A204.1 (cell line): Measurements from ENCODE around the gene SNX7.

Source experiments
- FAIRE-seq: peaks from 2 replicates; lab custom pipeline; 2012; peaks lifted over from hg19 to GRCh38; lab: Jason Lieb, UNC

The SNX7 gene

DNA sequence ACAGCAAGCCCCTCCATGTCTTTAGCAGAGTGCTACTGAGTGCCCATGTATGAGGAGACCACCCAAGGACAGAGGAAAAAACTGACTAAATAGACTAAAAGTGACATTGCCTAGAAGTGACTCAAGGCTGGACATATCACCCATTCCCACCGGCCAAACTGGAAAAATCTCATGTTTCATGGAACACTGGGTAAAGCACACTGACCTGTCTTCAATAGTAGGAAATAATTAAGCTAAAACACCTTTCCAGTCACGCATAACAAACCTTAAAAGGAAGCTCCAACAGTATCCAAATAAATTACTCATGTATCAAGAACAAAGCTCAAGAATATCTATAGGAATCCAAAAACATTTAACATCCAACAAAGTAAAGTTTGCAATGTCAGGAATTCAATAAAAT lies 120.4 kb downstream of the SNX7 start:
- no peak for FAIRE-seq

DNA sequence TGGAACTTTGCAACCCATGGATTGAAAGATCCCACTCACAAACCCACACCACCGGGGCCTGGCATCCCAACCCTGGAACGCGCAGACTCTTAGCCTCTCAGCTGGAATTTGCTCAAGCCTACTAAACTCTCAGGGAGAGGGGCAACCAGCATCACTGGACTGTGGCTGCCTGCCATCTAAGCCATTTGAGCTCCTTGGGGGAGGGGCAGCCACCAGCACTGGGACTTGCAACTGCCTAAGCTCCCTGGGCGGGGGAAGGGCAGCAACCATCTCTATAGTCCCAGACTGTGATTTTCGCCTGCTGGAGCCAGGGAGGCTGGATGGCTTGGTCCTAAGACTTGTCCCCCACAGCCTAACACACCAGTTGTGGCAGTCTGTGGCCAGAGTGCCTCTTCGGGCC lies 122.3 kb downstream of the SNX7 start:
- FAIRE-seq, result no peak

DNA sequence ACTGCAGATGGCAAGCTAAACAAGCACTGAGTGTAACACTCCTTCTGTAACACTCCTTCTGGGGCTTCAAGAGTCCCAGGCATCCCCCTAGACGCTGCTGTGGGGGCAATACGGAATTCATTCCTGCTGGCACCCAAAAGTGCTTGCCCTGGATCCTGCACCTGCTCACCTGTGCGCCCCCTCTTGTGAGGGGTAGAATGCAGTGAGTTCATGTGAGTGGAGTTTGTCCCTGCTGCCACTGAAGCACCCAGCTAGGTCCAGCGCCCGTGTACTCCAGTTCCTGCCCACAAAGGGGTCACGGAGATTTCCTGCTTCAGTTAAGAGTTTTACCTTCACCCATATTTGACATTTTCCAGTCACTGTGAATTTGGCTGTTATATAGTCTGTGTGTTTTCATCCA lies 130.0 kb downstream of the SNX7 start:
- no peak for FAIRE-seq

DNA sequence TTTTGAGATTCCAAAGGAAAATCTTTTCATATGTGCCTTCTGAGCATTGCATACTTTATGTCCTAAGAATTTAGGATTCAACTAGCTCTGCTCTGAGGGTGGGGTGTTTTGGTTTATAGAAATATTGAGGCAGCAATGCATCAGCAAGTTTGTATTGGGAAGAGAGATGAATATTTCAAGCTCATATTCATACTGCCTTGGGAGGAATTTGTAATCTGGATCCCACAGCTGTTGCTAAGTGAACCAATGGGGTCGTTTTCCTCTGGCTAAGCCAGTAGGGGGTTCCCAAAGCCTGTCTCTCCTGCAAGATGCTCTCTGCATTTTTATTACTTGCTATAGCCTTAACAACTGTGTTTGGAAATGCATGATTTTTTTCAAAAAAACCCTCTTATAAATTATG lies 130.6 kb downstream of the SNX7 start:
- FAIRE-seq, result no peak

DNA sequence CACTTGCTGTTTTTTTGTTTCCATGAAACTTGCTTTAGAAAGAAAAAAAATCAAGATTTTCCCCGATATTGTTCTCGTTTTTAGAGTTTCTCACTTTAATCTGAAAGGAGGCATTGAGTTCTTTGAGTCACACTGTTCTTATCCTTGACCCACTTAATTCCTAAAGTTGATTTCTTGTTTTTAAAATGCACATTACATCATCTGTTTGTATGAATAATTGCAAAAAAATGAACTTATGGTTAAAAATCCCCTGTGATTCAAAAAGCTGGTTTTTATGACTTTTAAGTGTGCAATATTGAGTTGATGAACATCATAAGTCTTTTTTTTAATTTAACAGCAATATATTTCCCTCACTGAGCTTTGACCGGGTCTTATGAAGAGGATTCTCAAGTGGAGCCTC lies 131.6 kb downstream of the SNX7 start:
- FAIRE-seq, result no peak

DNA sequence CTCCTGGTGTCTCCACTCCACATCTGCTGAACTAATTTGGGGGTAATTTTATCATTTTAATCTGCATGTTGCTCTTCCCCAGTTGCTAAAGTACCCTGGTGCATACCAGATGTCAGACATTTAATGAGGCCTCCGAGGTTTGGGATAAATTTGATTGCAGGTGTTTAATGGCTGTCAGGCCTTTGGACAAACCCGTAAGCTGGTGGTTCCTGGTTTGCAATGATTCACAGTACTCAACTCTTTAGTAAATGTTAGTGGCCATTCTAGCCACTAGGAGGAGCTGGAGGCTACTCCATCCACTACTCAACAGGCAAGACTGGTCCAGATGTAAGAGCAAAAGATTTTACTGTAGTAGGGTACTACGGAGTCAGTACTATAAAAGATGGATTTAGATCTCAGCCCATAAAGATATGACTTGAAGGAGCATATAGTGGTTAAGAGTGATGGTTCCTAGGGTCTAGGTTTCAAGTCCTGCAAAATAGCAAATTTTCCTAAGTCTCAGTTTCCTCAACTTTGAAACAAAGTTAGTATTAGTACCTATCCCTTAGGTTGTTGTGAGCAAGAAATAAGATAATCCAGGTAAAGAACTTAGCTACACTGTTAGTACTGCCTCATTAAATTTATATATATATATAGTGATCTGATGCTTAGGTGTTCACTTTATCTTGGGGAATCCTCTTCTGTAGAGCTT lies 132.8 kb downstream of the SNX7 start:
- no peak for FAIRE-seq

DNA sequence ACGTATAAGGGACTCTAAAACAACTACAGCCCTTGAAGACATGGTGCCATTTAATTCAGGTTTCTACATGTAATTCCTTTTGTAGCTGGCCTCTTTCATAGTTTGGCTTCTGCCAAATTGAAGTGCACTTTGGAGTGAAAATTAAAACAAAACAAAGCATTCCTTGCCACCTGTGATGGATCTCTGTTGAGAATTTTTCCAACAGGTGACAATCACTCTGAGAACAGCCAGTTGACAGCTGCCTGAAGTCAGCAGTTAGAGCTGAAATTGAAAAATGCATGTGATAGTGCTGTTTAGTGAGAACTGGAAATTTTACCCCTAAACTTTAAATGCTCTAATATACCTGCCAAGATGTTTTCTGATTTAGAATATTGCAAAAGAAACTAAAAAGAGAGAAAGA lies 134.5 kb downstream of the SNX7 start:
- FAIRE-seq, result no peak

DNA sequence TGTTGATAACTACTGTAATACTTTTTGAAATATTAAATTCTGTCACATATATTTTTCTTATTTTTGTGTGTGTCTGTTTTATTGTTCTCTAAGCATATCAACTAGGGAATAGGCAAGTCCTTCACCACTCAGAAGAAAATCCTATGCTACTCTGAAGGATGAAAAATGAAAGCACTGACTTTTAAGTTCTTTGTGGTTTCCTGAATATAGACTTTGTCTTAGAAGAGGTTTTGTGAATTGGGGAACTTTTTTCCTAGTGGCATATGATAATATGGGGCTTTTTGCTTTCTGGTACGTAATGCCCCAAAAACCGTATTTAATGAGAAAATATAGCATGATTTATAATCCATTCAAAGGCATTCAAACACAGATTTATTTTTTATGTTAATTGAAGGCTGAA lies 136.0 kb downstream of the SNX7 start:
- no peak for FAIRE-seq
